GM21526 (cell line): Measurements from ENCODE around the gene KCNJ10.
A peak's percentile ranks its signal among the peaks of the same experiment; 100 is the strongest.

Experiments
- ATAC-seq: cut with Tn5 transposase; IDR thresholded peaks from one replicate; pipeline ENCODE4 v1.9.1; 2021; ENCODE audit warnings: moderate library complexity; ENCODE audit not compliant: unreplicated experiment, low FRiP score

Gene KCNJ10

DNA sequence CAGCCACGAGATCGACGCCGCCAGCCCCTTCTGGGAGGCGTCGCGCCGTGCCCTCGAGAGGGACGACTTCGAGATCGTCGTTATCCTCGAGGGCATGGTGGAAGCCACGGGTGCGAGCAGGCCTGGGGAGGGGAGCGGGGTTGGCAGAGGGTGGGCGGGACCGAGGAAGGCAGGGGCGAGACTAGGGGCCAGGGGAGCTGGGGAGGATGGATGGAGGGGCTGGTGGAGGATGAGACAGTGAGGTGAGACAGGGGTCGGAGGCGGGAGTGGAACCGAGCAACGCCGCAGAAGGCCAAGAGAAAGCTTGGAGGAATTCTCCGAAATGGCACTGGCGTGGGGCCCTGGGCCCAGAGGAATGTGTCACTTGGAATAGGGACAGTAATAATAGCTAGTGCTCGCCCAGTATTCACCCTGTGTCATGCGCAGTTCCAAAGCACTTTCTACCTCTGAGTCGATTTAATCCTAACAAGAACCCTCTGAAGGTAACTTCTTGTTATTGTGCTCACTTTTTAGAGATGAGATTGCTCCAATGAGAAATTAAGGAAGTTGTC lies 14.9 kb upstream of the KCNJ10 start:
- no peak for ATAC-seq

DNA sequence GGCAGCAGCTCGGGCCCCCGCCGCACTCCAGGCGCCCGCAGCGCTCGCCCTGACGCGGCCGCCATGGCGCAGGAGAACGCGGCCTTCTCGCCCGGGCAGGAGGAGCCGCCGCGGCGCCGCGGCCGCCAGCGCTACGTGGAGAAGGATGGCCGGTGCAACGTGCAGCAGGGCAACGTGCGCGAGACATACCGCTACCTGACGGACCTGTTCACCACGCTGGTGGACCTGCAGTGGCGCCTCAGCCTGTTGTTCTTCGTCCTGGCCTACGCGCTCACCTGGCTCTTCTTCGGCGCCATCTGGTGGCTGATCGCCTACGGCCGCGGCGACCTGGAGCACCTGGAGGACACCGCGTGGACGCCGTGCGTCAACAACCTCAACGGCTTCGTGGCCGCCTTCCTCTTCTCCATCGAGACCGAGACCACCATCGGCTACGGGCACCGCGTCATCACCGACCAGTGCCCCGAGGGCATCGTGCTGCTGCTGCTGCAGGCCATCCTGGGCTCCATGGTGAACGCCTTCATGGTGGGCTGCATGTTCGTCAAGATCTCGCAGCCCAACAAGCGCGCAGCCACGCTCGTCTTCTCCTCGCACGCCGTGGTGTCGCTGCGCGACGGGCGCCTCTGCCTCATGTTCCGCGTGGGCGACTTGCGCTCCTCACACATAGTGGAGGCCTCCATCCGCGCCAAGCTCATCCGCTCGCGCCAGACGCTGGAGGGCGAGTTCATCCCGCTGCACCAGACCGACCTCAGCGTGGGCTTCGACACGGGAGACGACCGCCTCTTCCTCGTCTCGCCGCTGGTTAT lies 14.2 kb upstream of the KCNJ10 start:
- ATAC-seq: no peak

DNA sequence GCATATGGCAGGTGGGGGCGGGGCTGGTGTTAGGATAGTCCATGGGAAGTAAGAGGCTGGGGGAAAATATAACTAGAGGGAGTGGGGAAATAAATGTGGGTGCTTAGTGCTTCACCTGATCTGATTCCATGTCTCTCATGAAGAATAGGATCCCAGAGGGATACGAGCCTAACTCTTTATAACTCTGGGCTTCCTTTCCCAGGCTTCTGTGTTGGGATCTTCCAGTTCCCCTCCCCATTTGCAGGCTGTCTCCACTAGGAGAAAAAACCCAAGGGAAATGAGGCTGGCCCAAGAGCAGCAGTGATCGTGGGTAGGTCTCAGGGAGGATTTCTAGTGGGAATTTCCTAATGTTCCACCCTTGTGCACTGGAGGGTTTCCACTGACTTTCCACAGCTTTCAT lies 13.0 kb upstream of the KCNJ10 start:
- no peak for ATAC-seq

DNA sequence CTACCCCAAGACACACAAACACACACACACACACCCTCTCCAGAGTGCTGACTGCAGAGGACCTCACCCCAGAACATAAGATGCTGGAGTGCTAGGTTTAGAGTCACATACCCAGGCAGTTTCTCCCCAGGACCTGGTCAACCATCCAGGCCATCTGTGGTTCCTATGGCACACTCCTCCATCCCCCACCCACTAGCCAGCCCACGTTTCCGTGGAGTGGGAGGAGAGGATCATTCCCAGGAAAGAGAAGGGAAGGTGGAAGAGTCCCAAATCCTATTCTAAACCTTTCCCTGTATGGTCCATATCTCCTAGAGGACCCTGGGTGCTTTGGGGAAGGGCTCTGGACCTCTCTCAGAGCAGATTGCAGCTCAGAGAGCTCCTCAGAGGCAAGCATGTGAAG lies 12.5 kb upstream of the KCNJ10 start:
- ATAC-seq: no peak

DNA sequence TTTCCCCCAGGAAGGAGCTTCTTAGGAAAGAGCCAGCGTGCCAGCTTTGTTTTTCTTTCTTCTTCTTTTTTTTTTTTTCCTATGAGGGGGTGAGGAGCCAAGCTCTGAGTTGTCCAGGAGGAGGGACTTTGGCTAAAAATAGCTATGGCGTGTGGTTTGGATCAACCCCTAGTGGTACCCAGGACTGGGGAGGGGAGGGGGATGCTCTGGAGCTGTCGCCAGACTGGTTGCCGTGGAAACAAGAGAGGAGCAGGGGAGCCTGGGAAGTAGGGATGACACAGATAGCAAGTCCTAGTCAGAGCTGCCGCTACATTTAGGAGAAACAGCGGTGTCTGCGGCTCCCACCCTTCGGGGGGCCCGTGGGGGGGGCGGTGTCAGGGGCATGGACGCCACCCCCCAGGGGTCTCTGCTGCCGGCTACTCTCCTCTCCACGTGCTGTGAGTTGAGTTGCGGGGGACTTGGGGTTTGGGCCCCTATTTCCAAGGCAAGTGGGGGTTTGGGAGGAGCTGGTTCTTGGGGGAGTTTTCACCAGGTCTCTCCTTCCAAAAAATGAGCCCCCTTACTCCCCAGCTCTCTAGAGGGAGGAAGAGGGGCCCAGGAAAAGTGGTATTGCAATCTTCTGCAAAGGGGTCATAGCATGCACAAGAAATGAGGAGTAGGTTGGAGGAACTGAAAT lies 11.4 kb upstream of the KCNJ10 start, which contains the start of gene KCNJ9:
Gene KCNJ9 (plus strand): TSS at position 278 of the 676 bp plus-strand sequence. CDS start 2,493 bp downstream, outside the sequence.
- ATAC-seq: no peak

DNA sequence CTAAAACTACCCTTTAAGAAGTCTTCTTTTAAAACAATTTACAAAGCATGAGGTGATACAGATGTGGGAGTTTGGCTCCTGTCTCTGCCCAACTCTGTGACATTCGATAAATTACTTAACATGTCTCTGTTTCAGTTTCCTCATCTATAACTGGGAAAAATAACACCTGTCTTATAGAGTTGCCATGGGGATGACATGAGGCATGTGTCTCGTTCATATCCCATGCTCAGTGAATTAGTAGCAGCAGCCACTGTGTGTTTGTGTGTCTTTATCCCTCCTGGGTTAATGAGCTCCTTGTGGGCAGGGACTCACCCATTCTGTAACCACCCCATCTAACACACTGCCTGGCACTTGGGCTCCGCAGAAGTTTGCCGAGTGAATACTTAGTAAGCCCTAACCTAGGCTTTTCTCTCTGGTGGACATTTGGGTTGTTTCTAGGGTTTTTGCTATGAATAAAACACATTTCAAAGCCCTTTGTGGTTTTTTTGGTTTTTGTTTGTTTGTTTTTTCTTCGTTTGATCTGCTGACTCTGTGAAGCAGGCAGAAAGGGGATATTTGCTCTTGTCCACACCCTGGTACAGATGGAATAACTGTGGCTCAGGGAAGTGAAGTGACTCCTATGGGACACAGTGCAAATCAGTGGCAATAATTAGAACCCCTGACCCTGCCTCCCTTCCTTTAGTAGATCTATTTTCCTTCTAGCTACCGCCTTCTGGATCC lies 10.6 kb upstream of the KCNJ10 start:
- no peak for ATAC-seq

DNA sequence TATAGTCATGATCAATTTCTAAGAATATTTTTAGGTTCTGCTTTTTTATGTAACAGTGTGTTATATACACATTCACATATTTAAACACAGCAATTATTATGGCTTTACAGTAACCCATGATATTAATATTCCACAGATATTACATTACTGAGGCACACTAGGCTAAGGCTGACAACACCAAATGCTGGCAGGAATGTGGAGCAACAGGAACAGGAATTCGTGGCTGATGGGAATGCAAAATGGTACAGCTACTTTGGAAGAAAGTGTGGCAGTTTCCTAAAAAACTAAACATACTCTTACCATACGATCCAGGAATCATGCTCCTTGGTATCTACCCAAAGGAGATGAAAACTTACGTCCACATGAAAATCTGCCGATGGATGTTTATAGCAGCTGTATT lies 9.5 kb upstream of the KCNJ10 start:
- ATAC-seq: no peak

DNA sequence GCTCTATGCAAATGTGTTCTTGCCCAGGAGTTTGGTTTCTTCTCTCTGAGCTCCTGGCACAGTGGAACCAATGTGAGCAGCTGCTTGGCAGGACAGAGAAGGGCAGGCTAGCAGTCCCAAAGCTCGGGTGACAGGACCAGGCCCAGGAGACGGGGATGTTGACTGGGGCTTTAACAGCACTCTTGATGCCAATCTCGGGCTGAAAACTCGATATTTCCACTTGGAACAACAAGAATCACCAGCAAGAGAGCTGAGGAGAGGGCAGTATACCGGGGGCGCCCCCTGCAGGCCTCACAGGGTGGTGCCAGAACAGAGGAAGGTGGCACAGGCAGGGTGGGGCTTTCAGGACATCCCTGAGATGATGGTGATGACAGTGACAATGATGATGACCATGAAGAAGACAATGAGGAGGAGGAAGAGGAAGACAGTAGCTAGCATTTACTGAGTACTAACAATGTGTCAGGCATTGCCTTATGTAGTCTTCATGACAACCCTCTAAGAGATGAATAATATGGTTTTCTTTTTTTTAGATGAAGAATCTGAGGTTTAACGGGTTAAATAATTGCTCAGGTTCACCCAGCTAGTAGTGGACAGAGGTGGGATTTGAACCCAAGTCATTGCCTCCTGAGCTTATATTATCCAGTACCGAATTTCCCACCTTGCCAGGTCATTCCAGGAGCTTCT lies 8.7 kb upstream of the KCNJ10 start:
- peak; percentile 73 for ATAC-seq

DNA sequence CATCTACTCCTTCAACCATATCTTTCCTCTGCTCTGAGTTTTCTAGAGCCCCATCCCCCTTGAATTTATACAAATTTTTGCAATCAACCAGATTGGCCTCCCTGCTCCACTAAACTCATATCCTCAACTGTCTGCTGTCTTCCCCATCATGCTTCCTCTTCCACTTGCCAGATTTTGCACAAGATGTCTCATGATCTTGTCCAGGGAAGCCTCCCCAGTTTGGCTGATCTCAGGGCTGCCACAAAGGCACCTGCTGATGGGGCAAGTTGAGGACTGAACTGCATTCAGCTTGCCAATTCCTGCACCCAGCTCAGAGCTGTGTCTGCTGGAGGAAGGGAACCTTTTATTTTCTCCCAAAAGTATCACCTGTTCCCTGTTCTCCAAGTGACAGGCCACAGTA lies 7.5 kb upstream of the KCNJ10 start:
- ATAC-seq: no peak

DNA sequence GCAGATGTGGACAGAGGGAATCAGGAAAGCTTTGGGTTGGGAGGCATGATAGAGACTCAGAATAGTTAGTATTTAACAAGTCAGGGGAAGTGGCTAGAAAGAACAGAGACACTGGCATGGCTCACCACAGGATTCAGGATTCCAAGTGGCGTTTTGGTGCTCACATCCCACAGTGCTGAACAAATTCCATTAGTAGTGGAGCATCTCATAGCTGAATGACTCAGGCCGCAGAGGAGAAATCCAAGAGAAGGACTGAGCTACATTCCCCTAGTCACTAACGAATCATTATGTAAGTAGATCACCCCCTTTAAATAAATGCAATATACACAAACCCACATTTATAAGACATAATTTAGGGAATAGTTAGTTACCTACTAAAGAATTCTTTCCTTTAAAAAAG lies 6.3 kb upstream of the KCNJ10 start:
- ATAC-seq: no peak

DNA sequence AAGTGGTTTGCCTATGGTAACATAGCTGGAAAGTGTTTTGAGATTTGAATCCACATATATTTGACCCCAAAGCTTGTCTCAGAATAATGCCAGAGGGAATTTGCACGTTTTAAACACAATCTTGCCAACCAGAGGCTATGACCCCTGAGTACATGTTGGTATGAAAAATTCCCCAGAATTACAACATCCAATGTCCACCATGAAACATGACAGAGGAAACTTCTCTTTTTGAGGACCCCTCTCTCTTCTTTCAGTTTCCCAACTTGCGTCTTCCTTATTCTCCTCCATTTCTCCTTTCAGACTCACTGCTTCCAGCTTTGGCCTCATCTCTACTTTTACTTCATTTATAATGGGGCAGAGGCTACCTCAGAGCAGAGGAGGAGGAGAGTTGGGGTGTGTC lies 5.9 kb upstream of the KCNJ10 start:
- no peak for ATAC-seq

DNA sequence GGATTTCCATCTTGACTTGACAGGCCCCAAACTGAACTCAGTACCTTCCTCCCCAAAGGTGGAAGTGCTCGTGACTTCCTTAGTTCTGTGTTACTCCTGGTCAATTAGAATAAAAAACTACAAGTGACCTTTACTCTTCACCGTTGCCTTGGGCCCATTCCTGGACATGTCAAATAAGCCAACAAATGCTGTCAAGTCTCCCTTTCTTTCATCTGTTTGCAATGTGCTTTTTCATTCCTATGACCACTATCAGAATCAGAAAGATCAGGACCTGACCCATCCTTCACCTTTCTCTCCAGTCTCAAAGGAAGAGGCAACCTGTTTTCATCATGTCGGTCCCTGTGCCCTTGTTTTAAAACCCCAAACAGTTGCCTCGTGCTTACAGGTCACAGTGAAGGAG lies 4.9 kb upstream of the KCNJ10 start:
- no peak for ATAC-seq

DNA sequence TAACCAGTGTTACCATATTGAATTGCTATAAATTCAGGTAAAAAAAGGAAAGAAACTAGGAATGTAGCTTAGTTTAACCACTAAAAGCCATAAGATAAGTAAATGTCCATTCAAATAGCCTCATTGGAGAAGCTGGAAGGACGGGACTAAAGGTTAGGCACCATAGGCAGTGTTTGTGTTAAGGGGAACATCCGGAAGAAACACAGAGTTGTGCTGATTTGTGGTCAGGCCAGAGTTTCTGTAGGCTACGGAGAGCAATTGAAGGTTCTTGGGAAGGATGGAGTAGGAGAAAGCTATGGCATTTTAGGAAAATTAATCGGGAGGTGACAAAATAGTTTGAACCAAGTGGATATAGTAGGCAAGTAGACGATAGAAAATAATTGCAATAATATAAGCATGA lies 1.3 kb upstream of the KCNJ10 start:
- no peak for ATAC-seq

DNA sequence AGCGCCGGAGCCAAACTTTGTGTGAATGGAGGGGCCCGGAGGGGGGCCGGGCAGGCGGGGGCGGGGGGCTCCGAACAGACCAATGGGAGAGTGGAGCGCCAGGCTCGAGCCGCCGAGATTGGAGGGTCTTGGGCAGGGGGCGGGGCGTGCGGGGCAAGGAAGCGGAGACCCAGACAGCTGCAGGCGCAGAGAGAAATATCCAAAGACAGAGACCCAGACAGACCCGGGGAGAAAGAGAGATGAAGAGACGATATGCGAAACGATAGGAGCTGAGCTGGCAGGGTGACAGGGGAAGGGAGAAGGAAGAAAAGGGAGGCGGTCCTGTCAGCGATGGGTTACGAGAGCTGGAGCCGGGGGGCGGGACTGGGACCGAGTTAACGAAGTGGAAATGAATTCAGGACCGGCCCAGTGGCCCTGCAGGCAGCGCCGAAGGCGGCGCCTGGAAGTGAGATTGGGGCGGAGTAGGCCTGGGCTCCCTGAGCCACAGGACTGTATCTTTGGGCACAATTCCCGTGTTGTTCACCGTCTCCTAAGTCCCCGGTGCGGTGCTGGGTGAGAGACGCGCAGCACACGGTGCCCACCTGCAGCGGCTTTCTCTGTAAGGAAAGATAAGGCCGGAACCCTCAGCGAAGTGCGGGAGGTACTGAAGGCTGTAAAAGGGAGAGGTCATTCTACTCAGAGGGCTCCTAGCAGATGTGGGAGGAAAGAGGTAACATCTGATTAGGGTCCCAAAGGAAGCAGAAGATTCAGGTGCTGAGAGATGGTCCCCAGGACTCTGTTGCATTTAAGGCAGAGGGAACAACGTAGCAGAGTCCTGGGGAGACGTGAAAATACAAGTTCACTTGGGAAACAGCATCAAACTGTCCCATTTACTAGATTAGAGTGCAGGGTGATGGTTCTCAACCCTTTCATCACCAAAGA lies 543 bp upstream of the KCNJ10 start:
- ATAC-seq: no peak

DNA sequence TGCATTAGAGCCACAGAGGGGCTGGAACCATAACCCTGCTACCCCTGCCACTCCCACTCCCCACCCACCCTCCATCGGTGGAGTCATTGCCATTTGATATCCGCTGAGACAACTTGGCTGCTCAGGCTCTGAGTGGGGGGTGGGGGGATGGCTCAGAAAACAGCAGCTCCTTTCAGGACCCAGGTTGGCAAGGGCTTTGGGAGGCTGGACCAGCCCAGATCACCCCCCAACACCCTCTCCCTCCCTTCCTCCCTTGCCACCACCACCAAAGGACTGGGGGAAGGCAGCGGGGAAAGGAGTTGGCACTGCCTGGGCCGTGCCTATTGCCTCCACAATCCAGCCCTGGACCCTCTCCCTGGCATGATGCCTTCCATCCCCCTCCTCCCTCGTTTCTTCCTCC lies 1.7 kb downstream of the KCNJ10 start:
- ATAC-seq: no peak

DNA sequence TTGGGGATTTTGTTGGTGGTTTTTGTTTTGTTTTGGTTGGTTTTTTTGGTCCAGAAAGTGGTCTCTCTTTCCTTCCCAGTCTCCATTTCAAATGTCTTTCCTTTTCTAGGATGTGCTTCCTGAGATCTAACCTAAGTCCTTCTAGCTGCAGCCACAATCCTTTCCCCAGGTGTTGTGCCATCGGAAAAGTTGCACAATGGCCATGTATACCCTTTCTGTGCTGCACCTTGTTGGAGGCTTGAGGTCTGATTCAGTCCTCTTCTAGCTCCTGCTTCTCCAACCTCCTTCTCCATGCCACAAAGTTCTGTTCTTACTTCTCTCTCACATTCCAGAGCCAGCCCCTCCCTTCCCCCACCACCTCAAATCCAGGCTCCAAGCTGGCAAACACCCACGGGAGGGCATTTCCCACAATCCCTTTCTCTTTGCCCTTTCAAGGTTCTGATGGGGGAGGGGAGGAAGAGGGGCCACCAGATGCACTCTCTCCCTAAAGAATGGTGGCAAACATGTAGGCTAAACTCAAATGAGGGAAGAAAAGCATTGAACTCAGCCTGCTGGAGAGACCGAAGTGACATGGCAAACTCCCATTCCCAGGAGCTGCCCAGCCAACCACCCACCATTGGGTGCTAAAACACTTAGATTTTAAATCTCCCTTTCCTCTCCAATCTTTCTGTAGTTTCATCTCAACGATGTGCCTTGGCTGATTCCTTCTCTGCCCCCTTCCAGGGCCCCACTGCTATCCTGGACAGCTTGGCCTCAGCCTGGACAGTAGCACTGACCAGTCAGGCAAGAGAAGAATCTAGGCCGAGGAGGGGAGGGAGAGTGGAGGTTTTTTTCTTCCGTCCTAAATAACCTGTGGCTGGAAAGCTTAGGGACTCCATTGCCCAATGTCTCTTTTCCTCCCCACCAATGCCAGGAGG lies 2.9 kb downstream of the KCNJ10 start:
- no peak for ATAC-seq

DNA sequence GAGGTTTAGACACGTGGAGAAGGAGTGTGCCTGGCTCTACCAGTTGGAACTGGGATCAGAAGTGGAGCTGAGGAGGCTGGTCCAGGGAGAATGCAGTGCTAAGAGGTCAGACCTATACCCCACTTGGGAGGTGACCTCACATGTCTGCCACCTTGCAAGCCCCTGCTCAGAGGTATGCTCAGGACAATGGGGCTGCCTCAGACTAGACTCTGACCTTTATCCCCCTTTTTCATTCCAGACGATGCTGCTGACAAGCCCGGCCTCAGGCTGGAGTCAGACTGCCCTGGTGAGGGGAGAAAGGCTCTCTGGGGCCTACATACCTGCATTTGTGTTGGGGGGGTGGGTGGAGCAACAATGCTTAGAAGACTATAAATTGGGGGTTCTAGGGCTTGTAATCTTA lies 5.2 kb downstream of the KCNJ10 start:
- no peak for ATAC-seq

DNA sequence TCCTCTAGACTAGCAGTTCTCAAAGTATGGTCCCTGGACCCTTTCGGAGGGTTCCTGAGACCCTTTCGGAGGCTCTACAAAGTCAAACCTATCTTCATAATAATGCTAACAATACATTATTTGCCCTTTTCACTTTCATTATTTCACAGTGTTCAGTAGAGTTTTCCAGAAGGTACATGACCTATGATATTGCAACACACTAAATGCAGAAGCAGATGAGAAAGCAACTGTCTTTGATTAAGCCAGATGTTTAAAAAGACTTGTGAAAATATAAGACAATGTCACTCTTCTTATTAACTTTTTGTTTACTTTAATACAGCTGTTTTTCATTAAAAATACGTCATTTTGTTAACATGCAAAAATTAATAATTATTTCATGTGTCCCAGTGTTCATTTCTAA lies 5.8 kb downstream of the KCNJ10 start:
- ATAC-seq: no peak

DNA sequence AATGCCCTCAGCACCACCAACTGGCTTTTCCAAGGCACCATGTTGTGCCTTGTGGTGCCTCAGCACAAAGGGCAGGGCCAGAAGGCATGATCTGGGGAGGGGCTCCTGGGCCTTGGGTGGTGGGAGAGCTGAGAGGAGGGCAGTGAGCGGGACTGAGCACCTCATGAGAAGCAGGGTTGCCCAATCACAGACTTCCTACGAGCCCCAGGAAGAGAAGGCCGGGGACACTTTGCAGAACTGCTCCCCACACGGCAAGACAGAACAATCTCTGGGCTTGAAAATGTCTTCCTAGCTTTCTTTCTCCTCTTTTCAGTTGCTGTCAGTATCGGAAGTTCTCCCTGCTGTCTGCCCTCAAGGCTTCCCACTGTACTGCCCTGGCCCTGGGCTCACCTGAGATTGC lies 6.8 kb downstream of the KCNJ10 start:
- no peak for ATAC-seq
